HepG2 (cell line): Measurements from ENCODE around the gene MYO1E.

ENCODE experiments used
- CREB1 ChIP-seq, 2 experiments: fragments of 450-650 bp in 1 of 2; IDR thresholded peaks; 2 replicates each; pipeline ENCODE4 v1.6.1; 2016 to 2017; ENCODE audit warnings: control low read depth in 1 of 2, mild to moderate bottlenecking in 1 of 2, missing compliant biosample characterization in 1 of 2, missing genetic modification characterization in 1 of 2
- HMG20A ChIP-seq: IDR thresholded peaks from 2 replicates; pipeline ENCODE4 v1.6.1; 2016; ENCODE audit warnings: borderline replicate concordance

DNA sequence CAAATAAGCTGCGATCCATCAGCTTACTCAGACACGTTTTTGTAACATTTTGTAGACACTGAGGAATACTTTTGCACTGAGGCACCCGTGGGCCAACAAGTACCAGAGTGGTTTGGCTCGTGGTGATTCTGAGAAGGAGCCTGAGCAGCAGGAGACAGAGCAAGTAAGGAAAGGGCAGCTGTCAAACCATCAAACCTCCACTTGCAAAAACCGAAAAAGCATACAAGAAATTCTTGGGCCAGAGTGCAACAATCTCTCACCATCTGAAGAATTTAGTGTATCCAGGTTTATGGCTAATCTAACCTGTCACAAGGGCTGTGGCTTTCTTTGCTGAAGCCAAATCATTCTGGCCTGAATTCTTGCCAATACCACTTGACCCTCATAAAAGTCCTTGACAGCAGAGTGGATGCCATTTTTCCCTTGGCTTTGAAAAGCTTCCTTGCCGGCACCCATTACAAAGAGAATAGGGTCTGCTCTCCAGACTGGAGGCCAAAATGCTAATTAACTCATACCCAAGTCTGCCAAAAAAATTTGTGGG is 56.7 kb downstream of the MYO1E start:
- no peak for TF ChIP-seq CREB1 (IDR thresholded peaks at IDR 0.05)
- TF ChIP-seq CREB1 (CRISPR knock-in tag; IDR thresholded peaks at IDR 0.05), result no peak
- no peak for TF ChIP-seq HMG20A (CRISPR knock-in tag)
